RWPE1 (cell line): Measurements from ENCODE around the gene SPINK5.
A peak's percentile ranks its signal among the peaks of the same experiment; 100 is the strongest.

Experiments used
- CTCF ChIA-PET: fragments of 350-600 bp; sonication (Branson Sonifier 250); formaldehyde crosslinking; extraction: SDS; loops from one replicate; lab custom pipeline; 2021; lab: Yijun Ruan, JAX
- POLR2A ChIA-PET: fragments of 400-600 bp; formaldehyde crosslinking; extraction: SDS; loops from one replicate; lab custom pipeline; 2020; ENCODE audit warnings: antibody characterized with exemption; ENCODE audit not compliant: low non-redundant PET; lab: Yijun Ruan, JAX
- DNase-seq: peaks from one replicate; pipeline ENCODE4 v3.0.0; 2012; ENCODE audit warnings: low spot score
- H3K27ac ChIP-seq: fragments of 450-650 bp; 2 replicates; pipeline ENCODE4 v1.5.1; 2017
- CTCF ChIP-seq: fragments of 450-650 bp; conservative IDR thresholded peaks from 2 replicates; pipeline ENCODE4 v1.5.1; 2017; ENCODE audit warnings: low read depth, mild to moderate bottlenecking

The SPINK5 gene

DNA sequence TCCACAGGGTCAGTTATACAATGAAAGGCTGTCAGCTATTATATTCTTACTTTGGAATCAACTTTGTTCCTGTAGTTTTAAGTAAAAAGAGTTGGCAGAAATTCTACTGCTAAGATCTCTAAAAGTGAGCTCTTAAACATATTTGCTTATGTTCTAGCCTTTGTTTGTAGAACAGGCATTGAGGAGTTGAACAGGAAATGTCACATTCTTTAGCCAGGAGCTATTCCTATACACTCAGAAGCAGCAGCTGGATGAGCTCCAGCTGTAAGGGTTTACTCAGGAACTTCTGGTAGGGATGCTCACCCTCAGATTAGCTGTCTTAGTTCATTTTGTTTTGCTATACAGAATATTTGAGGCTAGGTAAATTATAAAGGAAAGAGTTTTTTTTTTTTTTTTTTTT is 82.1 kb downstream of the SPINK5 start:
- POLR2A ChIA-PET: no interaction called here

GRCh38 chr5:148146487-148146886 is 82.7 kb downstream of the SPINK5 start:
- TF ChIP-seq CTCF: no peak
- CTCF ChIA-PET: interaction anchor here (0.6 kb wide), 2 partner anchors 150 to 585 kb away, joined by 3 read pairs; no protein-coding TSS in a partner anchor
- no peak for DNase-seq
- POLR2A ChIA-PET: no interaction called here
- no peak overlapping the region for H3K27ac ChIP-seq

More for the DNA sequence above, 82.1 kb downstream of the SPINK5 start:
- H3K27ac ChIP-seq: no peak overlapping the region
- peak; percentile 90 for DNase-seq
- CTCF ChIA-PET: interaction anchor here (0.6 kb wide), 4 partner anchors 150 to 951 kb away, joined by 3 to 5 read pairs (median 3); no protein-coding TSS in a partner anchor
- no peak for TF ChIP-seq CTCF

- ChIA-PET POLR2A (no interaction called here), CTCF (interaction anchor here (0.7 to 0.9 kb wide), 2 partner anchors 108 to 583 kb away, joined by 3 read pairs; no protein-coding TSS in a partner anchor)
- no peak for DNase-seq
- H3K27ac ChIP-seq: no peak overlapping the region
- TF ChIP-seq CTCF: no peak
Measured at GRCh38 chr5:148147415-148147814, 83.6 kb downstream of the SPINK5 start.

DNA sequence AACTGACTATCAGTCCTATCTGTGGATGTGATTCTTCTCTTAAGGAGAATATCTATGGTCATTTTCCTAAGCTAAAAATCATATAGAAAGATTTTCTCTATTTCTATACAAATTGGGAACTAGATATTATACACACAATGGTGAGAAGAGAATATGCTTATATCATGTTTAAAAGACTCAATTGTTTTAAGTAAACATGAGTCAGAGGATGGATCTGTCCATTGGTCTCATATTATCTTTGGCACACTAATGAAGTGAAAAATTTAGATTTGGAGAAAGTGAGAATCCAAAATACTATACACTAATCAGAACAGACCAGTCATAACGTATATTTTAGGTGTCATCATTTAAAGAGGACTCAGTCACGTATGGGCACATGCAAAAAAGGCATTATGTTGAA is 88.1 kb downstream of the SPINK5 start:
- POLR2A ChIA-PET: no interaction called here
- DNase-seq: no peak
- CTCF ChIA-PET: no interaction called here
- TF ChIP-seq CTCF: no peak
- H3K27ac ChIP-seq: no peak overlapping the region

DNA sequence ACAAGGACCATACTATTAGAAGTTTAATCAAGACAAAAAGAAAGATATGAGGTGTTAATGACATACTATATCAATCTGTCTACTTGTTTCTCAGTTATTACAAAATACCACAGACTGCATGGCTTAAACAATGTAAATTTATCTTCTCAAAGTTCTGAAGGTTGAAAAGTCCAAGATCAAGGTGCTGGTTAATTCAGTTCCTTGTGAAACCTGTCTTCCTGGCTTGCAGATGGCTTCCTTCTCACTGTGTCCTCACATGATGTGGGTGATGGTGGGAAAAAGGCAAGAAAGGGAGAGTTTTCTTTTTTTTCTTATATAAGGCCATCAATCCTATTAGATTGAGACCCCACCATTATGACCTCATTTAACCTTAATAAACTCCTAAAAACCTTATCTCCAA is 89.0 kb downstream of the SPINK5 start:
- DNase-seq: no peak
- no peak for TF ChIP-seq CTCF
- no peak overlapping the region for H3K27ac ChIP-seq
- ChIA-PET CTCF (no interaction called here), POLR2A (no interaction called here)

GRCh38 chr5:148156609-148157008 is 92.8 kb downstream of the SPINK5 start:
- no peak for DNase-seq
- ChIA-PET CTCF (interaction anchor here (0.6 kb wide), 1 partner anchor 15 kb away, joined by 5 read pairs; no protein-coding TSS in a partner anchor), POLR2A (no interaction called here)
- H3K27ac ChIP-seq: no peak overlapping the region
- TF ChIP-seq CTCF: no peak
